CD4-positive, alpha-beta memory T cell (primary cell): ENCODE measurements around the gene COPS8. TPM values are rescaled to one million over a fixed set of nuclear protein-coding genes. Genes with fewer than 3 reads are reported as not detected.

Experiments used
- CTCF ChIA-PET: fragments of 350-600 bp; sonication (Branson Sonifier 250); formaldehyde crosslinking; loops from one replicate; lab custom pipeline; 2021; ENCODE audit warnings: inconsistent platforms; ENCODE audit not compliant: partially characterized antibody; lab: Charles Lee
- POLR2A ChIA-PET: fragments of 350-600 bp; sonication (Branson Sonifier 250); formaldehyde crosslinking; loops from one replicate; lab custom pipeline; 2021; ENCODE audit not compliant: partially characterized antibody; lab: Charles Lee
- DNase-seq, 5 donors: peaks; one replicate each; pipeline versions ENCODE4 v3.0.0 to v3.0.0-alpha.2; 2020 to 2022; ENCODE audit warnings: mixed read lengths in 1 of 5
- H3K27ac ChIP-seq: one replicate; pipeline ENCODE4 v1.7.0; 2013; ENCODE audit warnings: low read depth, low read length
- H3K27me3 ChIP-seq: 2 replicates; pipeline ENCODE4 v1.7.0; 2013; ENCODE audit warnings: mild to moderate bottlenecking, low read length, moderate library complexity; ENCODE audit not compliant: insufficient read depth
- H3K36me3 ChIP-seq: 2 replicates; pipeline ENCODE4 v1.7.0; 2013; ENCODE audit warnings: mild to moderate bottlenecking, low read length, moderate library complexity; ENCODE audit not compliant: insufficient read depth
- H3K4me1 ChIP-seq: 2 replicates; pipeline ENCODE4 v1.7.0; 2013; ENCODE audit warnings: mild to moderate bottlenecking, low read length, moderate library complexity; ENCODE audit not compliant: insufficient read depth
- H3K4me3 ChIP-seq, 2 donors: one replicate each; pipeline ENCODE4 v1.7.0; 2013; ENCODE audit warnings: low read length in 2 of 2, mild to moderate bottlenecking in 1 of 2
- H3K9me3 ChIP-seq, 2 donors: one replicate each; pipeline ENCODE4 v1.7.0; 2013; ENCODE audit warnings: low read length in 2 of 2, control low read depth in 1 of 2; ENCODE audit not compliant: control insufficient read depth in 1 of 2
- H3K27ac Mint-ChIP-seq, 7 donors: one replicate each; pipeline ENCODE4 v1.8.0; 2020 to 2021; ENCODE audit warnings: mixed read lengths in 7 of 7, mild to moderate bottlenecking in 6 of 7, inconsistent platforms in 3 of 7, moderate library complexity in 3 of 7
- H3K27me3 Mint-ChIP-seq, 2 donors: one replicate each; pipeline ENCODE4 v1.8.0; 2020 to 2021; ENCODE audit warnings: mixed read lengths in 2 of 2
- H3K36me3 Mint-ChIP-seq, 2 donors: one replicate each; pipeline ENCODE4 v1.8.0; 2020 to 2021; ENCODE audit warnings: mixed read lengths in 2 of 2, inconsistent platforms in 1 of 2, mild to moderate bottlenecking in 1 of 2
- H3K4me1 Mint-ChIP-seq, 4 donors: one replicate each; pipeline ENCODE4 v1.8.0; 2020 to 2021; ENCODE audit warnings: mixed read lengths in 4 of 4, mild to moderate bottlenecking in 1 of 4
- H3K4me3 Mint-ChIP-seq, 8 donors: one replicate each; pipeline ENCODE4 v1.8.0; 2020 to 2021; ENCODE audit warnings: mixed read lengths in 8 of 8, mild to moderate bottlenecking in 7 of 8, moderate library complexity in 6 of 8, inconsistent platforms in 3 of 8
- H3K9me3 Mint-ChIP-seq, 8 donors: one replicate each; pipeline ENCODE4 v1.8.0; 2020 to 2021; ENCODE audit warnings: mixed read lengths in 8 of 8, mild to moderate bottlenecking in 5 of 8, inconsistent platforms in 3 of 8, moderate library complexity in 1 of 8
- intact Hi-C: fragments of 100-400 bp; cut with micrococcal nuclease; formaldehyde crosslinking; loops from one replicate; pipeline ENCODE4 v1.15.1; 2023
- polyA plus RNA-seq, 2 donors: library from polyadenylated mRNA; unstranded; fragments of 300-500 nt; fragmentation: Illumina TruSeq; gene quantifications; one replicate each; pipeline ENCODE4 v1.2.3, GENCODE V29; 2021
- total RNA-seq, 2 experiments: library from RNA; stranded (reverse); gene quantifications; one replicate each; pipeline ENCODE4 v1.2.3, GENCODE V29; 2021

The COPS8 gene
- total and polyA plus RNA-seq, 4 experiments from 2014 or later, result 33.4 to 105 (median 52.8) TPM

GRCh38 chr2:237118561-237119155 is 33.0 kb downstream of the COPS8 start:
- CTCF ChIA-PET, result no interaction called here

GRCh38 chr2:237120916-237121315 is 35.2 kb downstream of the COPS8 start:
- Mint-ChIP-seq H3K9me3 (no peaks in the 10 kb centered on the region), H3K4me3 (no peak overlapping the region), H3K4me1 (no peaks in the 10 kb centered on the region), H3K36me3 (no peaks in the 10 kb centered on the region), H3K27ac (peak overlapping the region in 1 of 7 donors; percentile 5), H3K27me3 (no peaks in the 10 kb centered on the region)
- Histone ChIP-seq H3K27ac (no peak overlapping the region), H3K4me1 (no peaks in the 10 kb centered on the region), H3K36me3 (no peaks in the 10 kb centered on the region), H3K4me3 (no peak overlapping the region), H3K9me3 (no peaks in the 10 kb centered on the region), H3K27me3 (no peaks in the 10 kb centered on the region)
- ChIA-PET POLR2A (no interaction called here), CTCF (no interaction called here)
- intact Hi-C loops, result no loop called here
- no peak for DNase-seq

More at GRCh38 chr2:237118561-237119155, 33.0 kb downstream of the COPS8 start:
- Histone ChIP-seq H3K27ac (no peak overlapping the region), H3K9me3 (no peaks in the 10 kb centered on the region), H3K27me3 (no peaks in the 10 kb centered on the region), H3K36me3 (no peaks in the 10 kb centered on the region), H3K4me1 (no peaks in the 10 kb centered on the region), H3K4me3 (no peak overlapping the region)
- no peak for DNase-seq
- peaks cover 0 to 1% (median 0%) of the 10 kb centered on the region in 8 donors for H3K9me3 Mint-ChIP-seq
- H3K27me3 Mint-ChIP-seq, result no peaks in the 10 kb centered on the region
- intact Hi-C loops, result no loop called here
- POLR2A ChIA-PET, result no interaction called here
- no peaks in the 10 kb centered on the region for H3K36me3 Mint-ChIP-seq
- no peak overlapping the region for H3K4me3 Mint-ChIP-seq
- H3K4me1 Mint-ChIP-seq, result no peaks in the 10 kb centered on the region
- no peak overlapping the region for H3K27ac Mint-ChIP-seq

- Histone ChIP-seq H3K4me1 (no peaks in the 10 kb centered on the region), H3K27me3 (no peaks in the 10 kb centered on the region), H3K36me3 (no peaks in the 10 kb centered on the region), H3K27ac (no peak overlapping the region), H3K4me3 (no peak overlapping the region), H3K9me3 (no peaks in the 10 kb centered on the region)
- CTCF ChIA-PET, result interaction anchor here (1.8 kb wide), 1 partner anchor 354 kb away, joined by 6 read pairs; no protein-coding TSS in a partner anchor
- H3K27me3 Mint-ChIP-seq, result no peaks in the 10 kb centered on the region
- intact Hi-C loops, result no loop called here
- POLR2A ChIA-PET, result no interaction called here
- H3K27ac Mint-ChIP-seq, result peak overlapping the region in 1 of 7 donors; percentile 5
- no peaks in the 10 kb centered on the region for H3K4me1 Mint-ChIP-seq
- H3K36me3 Mint-ChIP-seq, result no peaks in the 10 kb centered on the region
- DNase-seq, result no peak
- H3K4me3 Mint-ChIP-seq, result no peak overlapping the region
- no peaks in the 10 kb centered on the region for H3K9me3 Mint-ChIP-seq
Measured at GRCh38 chr2:237121321-237121720, 35.6 kb downstream of the COPS8 start.

GRCh38 chr2:237122214-237122666 is 36.6 kb downstream of the COPS8 start:
- H3K27ac Mint-ChIP-seq, result no peak overlapping the region
- Histone ChIP-seq H3K4me1 (no peaks in the 10 kb centered on the region), H3K36me3 (no peaks in the 10 kb centered on the region), H3K27me3 (no peaks in the 10 kb centered on the region), H3K4me3 (no peak overlapping the region), H3K27ac (no peak overlapping the region), H3K9me3 (no peaks in the 10 kb centered on the region)
- intact Hi-C loops, result no loop called here
- no peaks in the 10 kb centered on the region for H3K27me3 Mint-ChIP-seq
- H3K36me3 Mint-ChIP-seq, result no peaks in the 10 kb centered on the region
- ChIA-PET POLR2A (no interaction called here), CTCF (interaction anchor here (1.8 kb wide), 1 partner anchor 353 kb away, joined by 6 read pairs; no protein-coding TSS in a partner anchor)
- no peaks in the 10 kb centered on the region for H3K4me1 Mint-ChIP-seq
- no peak overlapping the region for H3K4me3 Mint-ChIP-seq
- DNase-seq, result peak in 4 of 5 donors; percentile 4 to 18 (median 10)
- H3K9me3 Mint-ChIP-seq, result no peaks in the 10 kb centered on the region

- no peak overlapping the region for H3K4me3 ChIP-seq
- CTCF ChIA-PET, result interaction anchor here (1.6 kb wide), 1 partner anchor 447 kb away, joined by 5 read pairs; no protein-coding TSS in a partner anchor
- no peaks in the 10 kb centered on the region for H3K27me3 ChIP-seq
- no peak for DNase-seq
- no peaks in the 10 kb centered on the region for H3K27me3 Mint-ChIP-seq
- no peaks in the 10 kb centered on the region for H3K4me1 Mint-ChIP-seq
- POLR2A ChIA-PET, result no interaction called here
- H3K27ac ChIP-seq, result no peak overlapping the region
- intact Hi-C loops, result no loop called here
- H3K4me3 Mint-ChIP-seq, result no peak overlapping the region
- H3K36me3 Mint-ChIP-seq, result no peaks in the 10 kb centered on the region
- H3K27ac Mint-ChIP-seq, result no peak overlapping the region
- H3K4me1 ChIP-seq, result no peaks in the 10 kb centered on the region
- no peaks in the 10 kb centered on the region for H3K9me3 ChIP-seq
- no peaks in the 10 kb centered on the region for H3K9me3 Mint-ChIP-seq
- no peaks in the 10 kb centered on the region for H3K36me3 ChIP-seq
Measured at GRCh38 chr2:237124820-237125219, 39.1 kb downstream of the COPS8 start.

- POLR2A ChIA-PET, result no interaction called here
- no peaks in the 10 kb centered on the region for H3K9me3 ChIP-seq
- CTCF ChIA-PET, result no interaction called here
- Mint-ChIP-seq H3K4me3 (no peak overlapping the region), H3K27ac (no peak overlapping the region), H3K36me3 (no peaks in the 10 kb centered on the region), H3K9me3 (no peaks in the 10 kb centered on the region), H3K4me1 (no peaks in the 10 kb centered on the region), H3K27me3 (no peaks in the 10 kb centered on the region)
- no peaks in the 10 kb centered on the region for H3K4me1 ChIP-seq
- H3K36me3 ChIP-seq, result no peaks in the 10 kb centered on the region
- no peaks in the 10 kb centered on the region for H3K27me3 ChIP-seq
- H3K4me3 ChIP-seq, result no peak overlapping the region
- intact Hi-C loops, result no loop called here
- no peak for DNase-seq
- no peak overlapping the region for H3K27ac ChIP-seq
Measured at GRCh38 chr2:237125967-237126366, 40.3 kb downstream of the COPS8 start.

GRCh38 chr2:237126519-237127174 is 41.0 kb downstream of the COPS8 start:
- intact Hi-C loops, result no loop called here

More at GRCh38 chr2:237126519-237127174, 41.0 kb downstream of the COPS8 start:
- Mint-ChIP-seq H3K36me3 (no peaks in the 10 kb centered on the region), H3K27me3 (no peaks in the 10 kb centered on the region), H3K4me1 (no peaks in the 10 kb centered on the region), H3K9me3 (no peaks in the 10 kb centered on the region), H3K4me3 (no peak overlapping the region), H3K27ac (no peak overlapping the region)
- Histone ChIP-seq H3K36me3 (no peaks in the 10 kb centered on the region), H3K27me3 (no peaks in the 10 kb centered on the region), H3K9me3 (no peaks in the 10 kb centered on the region), H3K4me3 (no peak overlapping the region), H3K4me1 (no peaks in the 10 kb centered on the region), H3K27ac (no peak overlapping the region)
- DNase-seq, result no peak
- ChIA-PET POLR2A (no interaction called here), CTCF (no interaction called here)
